SJCRH30 (cell line): ENCODE data around the gene CPNE4. TPM values are rescaled to one million over a fixed set of nuclear protein-coding genes. Genes with fewer than 3 reads are reported as not detected.

Source experiments
- DNase-seq, 2 experiments: peaks; one replicate each; pipeline ENCODE4 v3.0.0-alpha.2; 2015 to 2020
- H3K27ac ChIP-seq: fragments of 250-450 bp; sonication (Bioruptor Pico); 2 replicates; pipeline ENCODE4 v1.5.1; 2020; ENCODE audit warnings: mild to moderate bottlenecking, moderate library complexity
- H3K27me3 ChIP-seq: fragments of 250-450 bp; sonication (Bioruptor Pico); 2 replicates; pipeline ENCODE4 v1.5.1; 2020; ENCODE audit warnings: mild to moderate bottlenecking, moderate library complexity
- H3K36me3 ChIP-seq: fragments of 250-450 bp; sonication (Bioruptor Pico); 2 replicates; pipeline ENCODE4 v1.5.1; 2020; ENCODE audit warnings: mild to moderate bottlenecking, moderate library complexity
- H3K4me1 ChIP-seq: fragments of 250-450 bp; sonication (Bioruptor Pico); 2 replicates; pipeline ENCODE4 v1.5.1; 2020; ENCODE audit warnings: mild to moderate bottlenecking, moderate library complexity
- H3K4me3 ChIP-seq: fragments of 250-450 bp; sonication (Bioruptor Pico); 2 replicates; pipeline ENCODE4 v1.5.1; 2020; ENCODE audit warnings: mild to moderate bottlenecking, moderate library complexity
- H3K9me3 ChIP-seq: fragments of 250-450 bp; sonication (Bioruptor Pico); replicated peaks from 2 replicates; pipeline ENCODE4 v1.5.1; 2020; ENCODE audit warnings: mild to moderate bottlenecking, moderate library complexity
- total RNA-seq: library from RNA; depleted of rRNA; stranded (reverse); fragments of >200 nt; shearing (Covaris generic); gene quantifications from 2 replicates; pipeline ENCODE4 v1.2.3, GENCODE V29; 2014

The CPNE4 gene
- total RNA-seq, 1 experiment from 2014 or later, result 0.04 TPM

DNA sequence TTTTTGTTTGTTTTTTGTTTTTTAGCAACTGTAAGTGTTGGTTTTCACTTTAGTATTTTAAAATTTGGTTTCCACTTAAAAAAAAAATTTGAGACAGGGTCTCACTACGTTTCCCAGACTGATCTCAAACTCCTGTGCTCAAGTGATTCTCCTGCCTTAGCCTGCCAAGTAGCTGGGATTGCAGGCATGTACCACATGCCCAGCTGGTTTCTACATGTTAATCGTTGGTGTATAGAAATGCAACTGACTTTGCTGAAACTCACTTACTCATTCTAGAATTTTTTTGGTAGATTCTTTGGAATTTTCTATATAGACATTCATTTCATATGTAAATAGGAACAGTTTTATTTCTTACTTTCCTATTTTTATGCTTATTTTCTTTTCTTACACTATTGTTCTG, 287.3 kb downstream of the CPNE4 start:
- H3K36me3 ChIP-seq, result no peaks in the 10 kb centered on the region
- H3K4me3 ChIP-seq, result no peak overlapping the region
- H3K27ac ChIP-seq, result no peak overlapping the region
- no peaks in the 10 kb centered on the region for H3K9me3 ChIP-seq
- DNase-seq, result no peak
- no peaks in the 10 kb centered on the region for H3K4me1 ChIP-seq
- no peaks in the 10 kb centered on the region for H3K27me3 ChIP-seq

- H3K4me1 ChIP-seq, result no peaks in the 10 kb centered on the region
- no peaks in the 10 kb centered on the region for H3K27me3 ChIP-seq
- H3K9me3 ChIP-seq, result no peaks in the 10 kb centered on the region
- DNase-seq, result no peak
- H3K4me3 ChIP-seq, result no peak overlapping the region
- H3K27ac ChIP-seq, result no peak overlapping the region
- H3K36me3 ChIP-seq, result no peaks in the 10 kb centered on the region
Measured at GRCh38 chr3:131744765-131745164, 290.0 kb downstream of the CPNE4 start.

GRCh38 chr3:131743126-131743525, 291.7 kb downstream of the CPNE4 start:
- Histone ChIP-seq H3K9me3 (no peaks in the 10 kb centered on the region), H3K27me3 (no peaks in the 10 kb centered on the region), H3K4me1 (no peaks in the 10 kb centered on the region), H3K4me3 (no peak overlapping the region), H3K36me3 (no peaks in the 10 kb centered on the region), H3K27ac (no peak overlapping the region)
- no peak for DNase-seq

DNA sequence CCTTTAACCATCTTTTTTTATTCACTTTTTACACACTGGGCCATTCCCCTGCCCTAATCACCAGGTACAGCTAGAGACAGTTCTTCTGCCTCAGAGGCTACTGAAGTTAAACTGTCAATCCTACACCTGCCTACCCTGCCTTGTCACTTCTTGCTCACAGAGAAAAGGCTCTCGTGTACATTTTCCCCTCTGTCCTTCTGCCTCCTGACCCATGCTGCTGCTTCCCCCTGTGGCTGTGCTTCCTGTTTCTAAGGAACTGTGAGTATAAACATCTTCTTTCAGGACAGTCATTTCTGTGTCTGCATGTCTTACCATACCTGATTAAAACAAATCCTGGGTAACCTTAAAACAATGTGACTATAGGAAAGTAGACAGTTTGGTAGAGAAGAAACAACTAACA, 295.6 kb downstream of the CPNE4 start:
- no peaks in the 10 kb centered on the region for H3K4me1 ChIP-seq
- H3K27me3 ChIP-seq, result no peaks in the 10 kb centered on the region
- no peak for DNase-seq
- H3K4me3 ChIP-seq, result no peak overlapping the region
- no peaks in the 10 kb centered on the region for H3K36me3 ChIP-seq
- H3K9me3 ChIP-seq, result no peaks in the 10 kb centered on the region
- H3K27ac ChIP-seq, result no peak overlapping the region

DNA sequence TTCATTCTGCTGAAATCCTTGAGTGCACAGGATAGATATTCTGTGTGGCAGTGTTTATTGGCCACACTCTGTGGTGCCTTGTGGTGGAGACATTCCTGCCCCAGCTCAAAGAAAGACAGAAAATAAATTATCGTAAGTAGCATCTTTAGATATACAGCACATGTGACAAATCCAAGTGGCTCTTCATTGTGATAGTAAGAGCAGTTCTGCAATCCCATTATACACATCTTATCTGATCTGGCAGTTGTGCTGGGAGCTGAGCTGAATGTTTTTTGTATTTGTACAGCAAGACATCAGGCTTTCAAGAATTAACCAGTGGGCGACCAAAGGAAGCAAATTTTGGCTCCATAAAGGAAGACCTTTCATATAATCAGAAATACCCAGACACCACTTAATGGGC, 296.7 kb downstream of the CPNE4 start:
- Histone ChIP-seq H3K36me3 (no peaks in the 10 kb centered on the region), H3K4me1 (no peaks in the 10 kb centered on the region), H3K4me3 (no peak overlapping the region), H3K9me3 (no peaks in the 10 kb centered on the region), H3K27me3 (no peaks in the 10 kb centered on the region), H3K27ac (no peak overlapping the region)
- DNase-seq, result no peak

DNA sequence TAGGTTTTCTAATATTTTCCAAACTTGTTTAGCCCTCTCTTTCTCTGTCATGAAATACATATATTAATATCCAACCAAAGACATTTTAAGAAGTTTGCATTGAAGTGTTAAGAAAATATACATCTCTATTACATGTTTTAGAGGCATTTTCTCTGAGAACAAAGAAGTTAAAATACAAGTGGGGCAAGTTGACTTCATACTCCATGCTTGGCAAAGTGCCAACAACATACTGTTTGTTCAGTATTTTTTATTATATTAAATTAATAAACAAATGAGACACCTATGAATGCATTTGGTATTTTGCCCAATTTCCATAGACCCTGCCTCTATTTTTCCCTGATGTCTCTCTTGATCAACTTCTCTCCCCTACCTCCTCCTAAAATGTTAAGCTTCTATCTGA, 299.3 kb downstream of the CPNE4 start:
- no peak overlapping the region for H3K4me3 ChIP-seq
- no peak overlapping the region for H3K27ac ChIP-seq
- no peaks in the 10 kb centered on the region for H3K27me3 ChIP-seq
- DNase-seq, result no peak
- no peaks in the 10 kb centered on the region for H3K4me1 ChIP-seq
- no peaks in the 10 kb centered on the region for H3K36me3 ChIP-seq
- no peaks in the 10 kb centered on the region for H3K9me3 ChIP-seq

DNA sequence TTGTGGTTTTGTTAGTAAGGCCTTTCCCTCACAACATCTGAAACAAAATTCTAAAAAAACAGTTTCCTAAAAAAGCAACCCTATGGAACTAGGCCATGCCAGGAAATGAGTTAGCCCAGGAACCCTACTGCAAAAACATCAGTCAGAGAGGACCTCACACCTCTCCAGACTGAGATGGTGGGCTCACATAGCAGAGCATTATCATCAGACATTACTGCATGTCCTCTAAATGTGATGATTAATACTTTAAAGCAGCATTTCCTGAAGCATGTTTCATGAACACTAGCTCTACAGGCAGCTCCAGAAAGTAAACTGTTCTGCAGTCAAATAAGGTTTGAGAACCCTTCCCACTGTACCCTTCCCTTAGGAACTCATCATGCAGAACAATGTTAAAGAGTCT, 299.7 kb downstream of the CPNE4 start:
- H3K4me1 ChIP-seq, result no peaks in the 10 kb centered on the region
- H3K27ac ChIP-seq, result no peak overlapping the region
- no peaks in the 10 kb centered on the region for H3K27me3 ChIP-seq
- no peak for DNase-seq
- no peak overlapping the region for H3K4me3 ChIP-seq
- H3K36me3 ChIP-seq, result no peaks in the 10 kb centered on the region
- no peaks in the 10 kb centered on the region for H3K9me3 ChIP-seq

GRCh38 chr3:131733086-131733841, 301.6 kb downstream of the CPNE4 start:
- Histone ChIP-seq H3K4me3 (no peak overlapping the region), H3K4me1 (no peaks in the 10 kb centered on the region), H3K36me3 (no peaks in the 10 kb centered on the region), H3K27ac (no peak overlapping the region), H3K27me3 (no peaks in the 10 kb centered on the region), H3K9me3 (no peaks in the 10 kb centered on the region)
- no peak for DNase-seq

DNA sequence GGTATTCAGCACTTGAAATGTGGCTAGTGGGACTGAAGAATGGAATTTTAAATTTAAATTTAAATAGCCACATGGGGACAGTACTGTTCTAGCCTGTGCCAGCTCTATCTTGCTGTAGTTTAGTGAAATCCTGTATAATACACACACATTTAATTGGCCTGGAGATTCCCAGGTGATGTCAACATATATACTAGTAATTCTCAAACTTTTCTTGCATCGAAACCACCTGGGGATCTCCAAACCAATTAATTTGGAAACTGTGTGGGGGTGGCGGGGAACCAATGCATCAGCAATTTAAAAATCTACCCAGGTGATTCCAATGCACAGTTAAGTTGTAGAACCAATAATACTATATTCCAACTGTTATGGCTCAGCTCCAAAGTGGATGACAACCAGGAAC, 303.1 kb downstream of the CPNE4 start:
- no peak overlapping the region for H3K27ac ChIP-seq
- no peaks in the 10 kb centered on the region for H3K36me3 ChIP-seq
- no peaks in the 10 kb centered on the region for H3K4me1 ChIP-seq
- DNase-seq, result no peak
- no peaks in the 10 kb centered on the region for H3K9me3 ChIP-seq
- H3K4me3 ChIP-seq, result no peak overlapping the region
- H3K27me3 ChIP-seq, result no peaks in the 10 kb centered on the region

GRCh38 chr3:131730581-131730980, 304.2 kb downstream of the CPNE4 start:
- H3K9me3 ChIP-seq, result no peaks in the 10 kb centered on the region
- H3K4me3 ChIP-seq, result no peak overlapping the region
- H3K4me1 ChIP-seq, result no peaks in the 10 kb centered on the region
- no peaks in the 10 kb centered on the region for H3K36me3 ChIP-seq
- DNase-seq, result no peak
- H3K27me3 ChIP-seq, result no peaks in the 10 kb centered on the region
- no peak overlapping the region for H3K27ac ChIP-seq

GRCh38 chr3:131729643-131730017, 305.2 kb downstream of the CPNE4 start:
- no peak overlapping the region for H3K27ac ChIP-seq
- H3K9me3 ChIP-seq, result no peaks in the 10 kb centered on the region
- no peaks in the 10 kb centered on the region for H3K27me3 ChIP-seq
- H3K4me3 ChIP-seq, result no peak overlapping the region
- no peaks in the 10 kb centered on the region for H3K4me1 ChIP-seq
- no peaks in the 10 kb centered on the region for H3K36me3 ChIP-seq
- no peak for DNase-seq

- no peak for DNase-seq
- Histone ChIP-seq H3K36me3 (no peaks in the 10 kb centered on the region), H3K9me3 (no peaks in the 10 kb centered on the region), H3K27ac (no peak overlapping the region), H3K4me3 (no peak overlapping the region), H3K27me3 (no peaks in the 10 kb centered on the region), H3K4me1 (no peaks in the 10 kb centered on the region)
Measured at GRCh38 chr3:131728898-131729642, 305.7 kb downstream of the CPNE4 start.

DNA sequence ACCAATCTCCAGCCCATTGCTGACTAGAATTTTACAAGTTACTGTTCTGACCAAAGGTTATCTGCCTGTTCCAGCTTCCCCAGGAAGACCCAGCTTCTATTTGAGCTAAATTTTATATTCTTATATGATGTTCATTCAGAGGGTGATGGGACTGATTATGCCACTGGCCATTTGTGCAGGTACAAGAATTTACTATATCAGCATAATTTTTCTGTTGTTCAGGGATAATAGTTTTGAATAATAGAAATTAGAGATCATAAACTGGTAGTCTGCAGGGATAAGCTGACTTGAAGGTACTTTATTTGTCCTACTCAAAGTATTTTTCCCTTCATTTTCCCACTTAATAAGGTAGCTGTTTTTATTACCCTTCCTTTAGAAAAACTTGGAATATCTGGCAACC, 309.4 kb downstream of the CPNE4 start:
- no peaks in the 10 kb centered on the region for H3K9me3 ChIP-seq
- no peak overlapping the region for H3K27ac ChIP-seq
- DNase-seq, result no peak
- no peaks in the 10 kb centered on the region for H3K27me3 ChIP-seq
- no peak overlapping the region for H3K4me3 ChIP-seq
- no peaks in the 10 kb centered on the region for H3K4me1 ChIP-seq
- no peaks in the 10 kb centered on the region for H3K36me3 ChIP-seq

- H3K9me3 ChIP-seq, result no peaks in the 10 kb centered on the region
Measured at GRCh38 chr3:131723343-131723742, 311.5 kb downstream of the CPNE4 start.

GRCh38 chr3:131717493-131717892, 317.3 kb downstream of the CPNE4 start:
- Histone ChIP-seq H3K27me3 (no peaks in the 10 kb centered on the region), H3K4me3 (no peak overlapping the region), H3K9me3 (no peaks in the 10 kb centered on the region), H3K36me3 (no peaks in the 10 kb centered on the region), H3K4me1 (no peaks in the 10 kb centered on the region), H3K27ac (no peak overlapping the region)
- no peak for DNase-seq

More at GRCh38 chr3:131723343-131723742, 311.5 kb downstream of the CPNE4 start:
- H3K27ac ChIP-seq, result no peak overlapping the region
- no peaks in the 10 kb centered on the region for H3K27me3 ChIP-seq
- no peak overlapping the region for H3K4me3 ChIP-seq
- no peaks in the 10 kb centered on the region for H3K4me1 ChIP-seq
- no peak for DNase-seq
- H3K36me3 ChIP-seq, result no peaks in the 10 kb centered on the region

- Histone ChIP-seq H3K36me3 (no peaks in the 10 kb centered on the region), H3K27ac (no peak overlapping the region), H3K4me3 (no peak overlapping the region), H3K4me1 (no peaks in the 10 kb centered on the region), H3K27me3 (no peaks in the 10 kb centered on the region), H3K9me3 (no peaks in the 10 kb centered on the region)
- DNase-seq, result no peak
Measured at GRCh38 chr3:131716943-131717342, 317.9 kb downstream of the CPNE4 start.
